Panc1 (cell line): ENCODE data around the gene CXCL6. TPM values are rescaled to one million over a fixed set of nuclear protein-coding genes. Genes with fewer than 3 reads are reported as not detected.

Source experiments
- ATAC-seq: fragments of 200-7000 bp; cut with Tn5 transposase; 2 replicates; pipeline ENCODE4 v1.9.1; 2020; ENCODE audit warnings: mild to moderate bottlenecking, moderate library complexity
- BruUV-seq: library from RNA; stranded (reverse); fragments of 400-500 nt; replicated peaks from 2 replicates; lab custom pipeline; 2021; lab: Mats Ljungman, UMichigan
- CTCF ChIA-PET: fragments of 300-600 bp; sonication (Branson Sonifier 250); formaldehyde crosslinking; loops from one replicate; lab custom pipeline; 2022; ENCODE audit warnings: antibody characterized with exemption; lab: Charles Lee
- POLR2A ChIA-PET: fragments of 300-600 bp; sonication (Branson Sonifier 250); formaldehyde crosslinking; loops from one replicate; lab custom pipeline; 2022; ENCODE audit warnings: antibody characterized with exemption; lab: Charles Lee
- DNase-seq: peaks from one replicate; pipeline ENCODE4 v3.0.0-alpha.2; 2010; ENCODE audit warnings: low read depth, low spot score
- H3K27ac ChIP-seq: 2 replicates; pipeline ENCODE4 v1.5.1; 2011; ENCODE audit warnings: mild to moderate bottlenecking, low read length, inconsistent platforms
- H3K27me3 ChIP-seq: fragments of 200-500 bp; sonication (Bioruptor generic); 2 replicates; pipeline ENCODE4 v1.6.0; 2014; ENCODE audit warnings: low read length, inconsistent platforms; ENCODE audit not compliant: control insufficient read depth, insufficient read depth
- H3K36me3 ChIP-seq: fragments of 200-500 bp; sonication (Bioruptor generic); 2 replicates; pipeline ENCODE4 v1.5.1; 2014; ENCODE audit warnings: inconsistent platforms, mild to moderate bottlenecking, low read length, moderate library complexity; ENCODE audit not compliant: control insufficient read depth, insufficient read depth
- H3K4me1 ChIP-seq: 2 replicates; pipeline ENCODE4 v1.5.1; 2011; ENCODE audit warnings: inconsistent platforms, mild to moderate bottlenecking, low read length, moderate library complexity; ENCODE audit not compliant: control insufficient read depth, insufficient read depth
- H3K4me3 ChIP-seq, 2 experiments: 2 replicates each; pipeline ENCODE4 v1.5.1; 2011 to 2012; ENCODE audit warnings: low read depth in 2 of 2, low read length in 2 of 2, mild to moderate bottlenecking in 2 of 2, inconsistent platforms in 1 of 2, moderate library complexity in 1 of 2
- H3K9me3 ChIP-seq: fragments of 200-500 bp; sonication (Bioruptor generic); 2 replicates; pipeline ENCODE4 v1.5.1; 2014; ENCODE audit warnings: low read depth, mild to moderate bottlenecking, inconsistent platforms, low read length, moderate library complexity; ENCODE audit not compliant: control insufficient read depth, insufficient read depth
- CTCF ChIP-seq: fragments of 450-650 bp; IDR thresholded peaks from 2 replicates; pipeline ENCODE4 v1.5.1; 2017; ENCODE audit warnings: mild to moderate bottlenecking
- POLR2AphosphoS5 ChIP-seq: IDR thresholded peaks from 2 replicates; pipeline ENCODE4 v1.6.1; 2012; ENCODE audit warnings: mild to moderate bottlenecking, low read depth, low read length, moderate library complexity
- REST ChIP-seq, 2 experiments: IDR thresholded peaks; 2 replicates each; pipeline ENCODE4 v1.6.1; 2011 to 2012; ENCODE audit warnings: low read depth in 2 of 2, control low read depth in 1 of 2, low read length in 1 of 2, mild to moderate bottlenecking in 1 of 2, moderate library complexity in 1 of 2; ENCODE audit not compliant: insufficient read depth in 1 of 2
- SIN3A ChIP-seq: IDR thresholded peaks from 2 replicates; pipeline ENCODE4 v1.6.1; 2012; ENCODE audit warnings: low read depth, mild to moderate bottlenecking, low read length, moderate library complexity, borderline replicate concordance; ENCODE audit not compliant: insufficient read depth
- TCF7L2 ChIP-seq: IDR thresholded peaks from 2 replicates; pipeline ENCODE4 v1.6.1; 2011; ENCODE audit warnings: mild to moderate bottlenecking, low read depth, low read length, inconsistent platforms
- in situ Hi-C: cut with HindIII; loops from 2 replicates; pipeline ENCODE4 v1.10.0; 2016; ENCODE audit warnings: low sequenced_read_pairs, low pct_unique_long_range_greater_than_20kb
- intact Hi-C: fragments of 100-400 bp; cut with micrococcal nuclease; formaldehyde crosslinking; loops from one replicate; pipeline ENCODE4 v1.10.0; 2022; ENCODE audit not compliant: unreplicated experiment
- total RNA-seq: library from RNA; stranded (reverse); gene quantifications from one replicate; pipeline ENCODE4 v1.2.1, GENCODE V29; 2021; ENCODE audit not compliant: unreplicated experiment

CXCL6 gene
- total RNA-seq, 1 experiment from 2014 or later, result 0.33 TPM

- intact Hi-C loops (loop anchor here (2.0 to 5.0 kb wide), 2 partner anchors 47 to 265 kb away; no protein-coding TSS in a partner anchor), in situ Hi-C loops (no loop called here)
- TF ChIP-seq CTCF, result no peak
- TF ChIP-seq POLR2AphosphoS5, result no peak; the same call in 1 of the 2 replicates
- TF ChIP-seq SIN3A, result no peak
- no peak for TF ChIP-seq TCF7L2
- no peak for TF ChIP-seq REST (IDR thresholded peaks at IDR 0.05; ENCODE audit: insufficient read depth in 1 of 2, low read depth in 2 of 2, low read length in 1 of 2)
- DNase-seq (no peak), ATAC-seq (peak; percentile 48)
- Histone ChIP-seq H3K27me3 (no peaks in the 10 kb centered on the region), H3K27ac (peak overlapping the region; percentile 64), H3K4me3 (peak overlapping the region; percentile 54 to 79), H3K4me1 (peaks cover 5% of the 10 kb centered on the region), H3K9me3 (no peaks in the 10 kb centered on the region), H3K36me3 (no peaks in the 10 kb centered on the region)
- ChIA-PET CTCF (interaction anchor here (0.7 kb wide), 1 partner anchor 12 kb away, joined by 3 read pairs; no protein-coding TSS in a partner anchor), POLR2A (interaction anchor here (0.6 kb wide), 1 partner anchor 42 kb away, joined by 4 read pairs; no protein-coding TSS in a partner anchor)
- no TSS peak for BruUV-seq
Observed at GRCh38 chr4:73870260-73870659, 33.8 kb downstream of the CXCL6 start.

- Histone ChIP-seq H3K27ac (peak overlapping the region; percentile 64), H3K36me3 (no peaks in the 10 kb centered on the region), H3K4me3 (peak overlapping the region; percentile 54 to 79), H3K27me3 (no peaks in the 10 kb centered on the region), H3K4me1 (peaks cover 5% of the 10 kb centered on the region), H3K9me3 (no peaks in the 10 kb centered on the region)
- TSS peak; percentile 96 for BruUV-seq
- in situ Hi-C loops (no loop called here), intact Hi-C loops (loop anchor here (2.0 to 5.0 kb wide), 2 partner anchors 47 to 264 kb away; no protein-coding TSS in a partner anchor)
- ChIA-PET CTCF (interaction anchor here (0.7 kb wide), 1 partner anchor 13 kb away, joined by 3 read pairs; no protein-coding TSS in a partner anchor), POLR2A (no interaction called here)
- no peak; the same call in 1 of the 2 replicates for TF ChIP-seq POLR2AphosphoS5
- no peak for TF ChIP-seq REST (IDR thresholded peaks at IDR 0.05; ENCODE audit: insufficient read depth in 1 of 2, low read depth in 2 of 2, low read length in 1 of 2)
- TF ChIP-seq SIN3A, result no peak
- no peak for TF ChIP-seq CTCF
- TF ChIP-seq TCF7L2, result no peak
- no peak for DNase-seq
- ATAC-seq, result no peak
Observed at GRCh38 chr4:73870768-73871167, 34.3 kb downstream of the CXCL6 start.
